SIG-M5 treated with dmso at 0.1 percent for 504 hours (cell line): Measurements from ENCODE around the gene ZNF627.
"Not testable (repeated sequence)": the region's sequence is repeated elsewhere in the genome, so short reads cannot be mapped to it uniquely, and the experiment has no call there.

Experiments used
- DNase-seq: peaks from one replicate; lab custom pipeline; 2025; ENCODE audit not compliant: unreplicated experiment; lab: John Stamatoyannopoulos, UW

ZNF627 gene

GRCh38 chr19:11574689-11575088 is 22.6 kb upstream of the ZNF627 start:
- no peak for DNase-seq

GRCh38 chr19:11576227-11576626 is 21.1 kb upstream of the ZNF627 start:
- no peak for DNase-seq

GRCh38 chr19:11577451-11578257 is 19.6 kb upstream of the ZNF627 start, which contains the start of gene ACP5:
Gene ACP5 (minus strand): TSS chr19:11577645. CDS start chr19:11577317, 328 bp downstream.
- no peak for DNase-seq

GRCh38 chr19:11578258-11579142 is 18.8 kb upstream of the ZNF627 start:
- no peak for DNase-seq

- no peak for DNase-seq
Observed at GRCh38 chr19:11580116-11580515, 17.2 kb upstream of the ZNF627 start.

- DNase-seq: no peak
Observed at GRCh38 chr19:11581740-11582139, 15.5 kb upstream of the ZNF627 start.

- no peak for DNase-seq
Observed at GRCh38 chr19:11586331-11586730, 11.0 kb upstream of the ZNF627 start.

GRCh38 chr19:11587302-11587974 is 9.8 kb upstream of the ZNF627 start:
- peak; percentile 49 for DNase-seq

GRCh38 chr19:11587975-11588631 is 9.2 kb upstream of the ZNF627 start:
- no peak for DNase-seq

- DNase-seq: no peak
Observed at GRCh38 chr19:11594084-11594483, 3.2 kb upstream of the ZNF627 start.

GRCh38 chr19:11596156-11596555 is 1.1 kb upstream of the ZNF627 start:
- DNase-seq: no peak

GRCh38 chr19:11598103-11598483 is 810 bp downstream of the ZNF627 start:
- no peak for DNase-seq

- DNase-seq: no peak
Observed at GRCh38 chr19:11598746-11599145, 1.5 kb downstream of the ZNF627 start.

GRCh38 chr19:11599704-11600103 is 2.4 kb downstream of the ZNF627 start:
- DNase-seq: not testable (repeated sequence)

- DNase-seq: no peak
Observed at GRCh38 chr19:11606484-11606883, 9.2 kb downstream of the ZNF627 start.

- DNase-seq: no peak
Observed at GRCh38 chr19:11611730-11612129, 14.4 kb downstream of the ZNF627 start.

GRCh38 chr19:11612816-11613511 is 15.7 kb downstream of the ZNF627 start:
- no peak for DNase-seq

GRCh38 chr19:11617180-11618062 is 20.1 kb downstream of the ZNF627 start:
- no peak for DNase-seq

GRCh38 chr19:11620553-11620952 is 23.3 kb downstream of the ZNF627 start:
- no peak for DNase-seq
